Effector memory CD4-positive, alpha-beta T cell (primary cell): ENCODE data around the gene CNIH3.

ENCODE experiments used
- DNase-seq, 3 donors: peaks; one replicate each; pipeline ENCODE4 v3.0.0-alpha.2; 2020
- H3K27ac ChIP-seq: 2 replicates; pipeline ENCODE4 v1.7.0; 2013; ENCODE audit warnings: mild to moderate bottlenecking, low read length, moderate library complexity; ENCODE audit not compliant: insufficient read depth, poor library complexity, severe bottlenecking
- H3K27me3 ChIP-seq: replicated peaks from 2 replicates; pipeline ENCODE4 v1.7.0; 2013; ENCODE audit warnings: mild to moderate bottlenecking, low read length; ENCODE audit not compliant: insufficient read depth, control insufficient read depth, poor library complexity, severe bottlenecking
- H3K36me3 ChIP-seq: 2 replicates; pipeline ENCODE4 v1.7.0; 2013; ENCODE audit warnings: mild to moderate bottlenecking, low read length, moderate library complexity; ENCODE audit not compliant: control insufficient read depth, insufficient read depth
- H3K4me1 ChIP-seq: 2 replicates; pipeline ENCODE4 v1.7.0; 2013; ENCODE audit warnings: low read length, mild to moderate bottlenecking; ENCODE audit not compliant: control insufficient read depth, insufficient read depth, poor library complexity, severe bottlenecking
- H3K4me3 ChIP-seq: 2 replicates; pipeline ENCODE4 v1.7.0; 2013; ENCODE audit warnings: low read length, low read depth, mild to moderate bottlenecking; ENCODE audit not compliant: insufficient read depth, poor library complexity, severe bottlenecking
- H3K9me3 ChIP-seq: 2 replicates; pipeline ENCODE4 v1.7.0; 2013; ENCODE audit warnings: mild to moderate bottlenecking, low read length, moderate library complexity; ENCODE audit not compliant: control insufficient read depth

The CNIH3 gene

DNA sequence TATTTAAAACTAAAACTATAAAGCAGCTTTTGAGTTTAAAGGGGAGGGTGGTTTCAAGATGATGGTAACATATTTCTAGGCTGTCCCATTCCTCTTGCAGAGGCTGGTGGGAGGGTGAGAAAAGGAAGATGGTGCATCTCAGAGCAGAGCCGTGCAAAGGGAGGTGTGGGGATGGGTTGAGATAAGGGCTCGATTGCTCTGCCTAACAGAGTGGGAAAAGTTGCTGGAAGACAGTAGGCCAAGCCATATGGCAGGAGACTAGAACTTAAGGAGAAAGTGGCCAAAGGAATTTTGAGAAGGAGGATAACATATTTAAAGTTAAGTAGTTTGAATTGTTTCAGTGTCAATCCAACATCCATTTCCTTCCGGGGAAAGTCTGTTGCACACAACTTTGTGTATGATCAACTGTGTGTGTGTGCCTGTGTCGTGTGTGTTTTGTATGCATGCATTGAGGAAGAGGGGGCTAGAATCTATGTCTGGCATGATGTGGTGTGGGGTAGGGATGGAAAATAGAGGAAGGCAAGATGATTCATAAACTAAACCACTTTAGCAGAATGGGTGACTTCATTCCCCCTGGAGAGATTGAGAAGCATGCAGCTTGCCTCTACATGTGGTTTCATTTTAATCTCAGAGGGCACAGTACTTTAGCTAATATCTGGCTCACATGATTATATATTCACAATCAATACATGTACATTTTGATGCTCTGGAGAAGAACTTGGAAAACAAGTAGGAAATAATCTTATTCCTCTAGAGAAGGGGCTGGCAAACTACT lies 168.3 kb downstream of the CNIH3 start:
- DNase-seq = no peak
- Histone ChIP-seq H3K27me3 (no peaks in the 10 kb centered on the region), H3K36me3 (no peaks in the 10 kb centered on the region), H3K4me1 (no peaks in the 10 kb centered on the region), H3K4me3 (no peak overlapping the region), H3K27ac (no peak overlapping the region), H3K9me3 (no peaks in the 10 kb centered on the region)

DNA sequence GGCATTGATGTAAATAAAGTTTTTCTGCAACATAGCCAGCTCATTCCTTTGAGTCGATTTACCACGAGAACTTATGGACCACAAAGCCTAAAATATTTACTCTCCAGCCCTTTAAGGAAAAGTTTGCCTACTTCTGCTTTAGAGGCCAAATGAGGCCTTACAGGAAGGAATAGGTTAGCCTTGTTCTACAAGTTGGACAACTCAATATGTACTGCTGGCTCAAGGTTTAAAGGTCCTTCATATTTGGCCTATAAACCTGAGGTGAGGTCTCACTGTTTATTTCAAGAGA lies 168.9 kb downstream of the CNIH3 start:
- no peaks in the 10 kb centered on the region for H3K27me3 ChIP-seq
- no peaks in the 10 kb centered on the region for H3K9me3 ChIP-seq
- DNase-seq = no peak
- no peak overlapping the region for H3K27ac ChIP-seq
- H3K4me1 ChIP-seq = no peaks in the 10 kb centered on the region
- no peak overlapping the region for H3K4me3 ChIP-seq
- no peaks in the 10 kb centered on the region for H3K36me3 ChIP-seq

DNA sequence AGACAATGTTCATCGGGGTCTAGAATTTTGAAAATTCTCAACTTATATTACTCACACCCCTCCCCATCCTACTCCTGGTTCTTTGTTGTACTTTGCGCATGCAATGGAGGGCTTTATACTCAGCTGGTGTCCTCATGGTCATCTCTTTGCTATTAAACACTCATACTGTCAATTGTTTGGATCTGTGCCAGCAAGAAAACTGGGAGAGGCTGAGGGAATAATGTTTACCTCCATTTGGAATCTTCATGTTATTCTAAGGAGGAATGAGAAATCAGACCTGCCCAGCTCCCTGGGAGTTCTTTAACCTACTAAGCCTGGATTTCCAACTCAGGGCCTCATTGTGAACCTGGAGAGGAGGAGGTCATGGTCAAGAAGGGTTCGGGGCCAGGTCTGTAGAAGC lies 169.5 kb downstream of the CNIH3 start:
- H3K27ac ChIP-seq = no peak overlapping the region
- no peak overlapping the region for H3K4me3 ChIP-seq
- DNase-seq = no peak
- no peaks in the 10 kb centered on the region for H3K4me1 ChIP-seq
- H3K36me3 ChIP-seq = no peaks in the 10 kb centered on the region
- no peaks in the 10 kb centered on the region for H3K9me3 ChIP-seq
- H3K27me3 ChIP-seq = no peaks in the 10 kb centered on the region

DNA sequence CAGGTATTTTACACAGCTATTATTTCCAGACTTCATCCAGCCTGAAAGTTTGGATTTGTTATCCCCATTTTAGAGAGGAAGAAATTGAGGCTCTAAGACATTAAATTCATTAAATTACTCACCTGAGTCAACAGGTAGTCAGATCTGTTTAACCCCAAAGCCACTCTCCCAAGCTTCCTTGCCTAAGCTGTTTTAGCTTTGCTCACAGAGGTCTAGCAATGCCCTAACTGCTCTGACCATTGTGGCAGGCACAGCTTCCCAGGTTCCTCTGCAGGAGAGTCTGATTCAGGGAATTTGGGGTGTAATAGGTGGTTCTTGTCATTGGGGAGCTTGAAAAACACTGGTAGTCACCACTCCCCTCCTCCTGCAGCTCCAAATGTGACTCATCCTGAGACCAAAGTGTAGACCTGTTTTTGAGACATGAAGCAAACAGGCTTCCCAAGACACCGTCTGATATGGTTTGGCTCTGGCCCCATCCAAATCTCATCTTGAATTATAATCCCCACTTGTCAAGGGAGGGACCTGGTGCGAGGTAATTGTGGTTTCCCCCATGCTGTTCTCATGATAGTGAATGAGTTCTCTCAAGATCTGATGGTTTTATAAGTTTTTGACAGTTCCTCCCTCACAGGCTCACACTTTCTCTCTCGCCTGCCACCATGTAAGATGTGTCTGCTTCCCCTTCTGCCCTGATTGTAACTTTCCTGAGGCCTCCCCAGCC lies 170.6 kb downstream of the CNIH3 start:
- no peaks in the 10 kb centered on the region for H3K27me3 ChIP-seq
- no peaks in the 10 kb centered on the region for H3K4me1 ChIP-seq
- no peaks in the 10 kb centered on the region for H3K36me3 ChIP-seq
- H3K27ac ChIP-seq = no peak overlapping the region
- no peak overlapping the region for H3K4me3 ChIP-seq
- DNase-seq = no peak
- H3K9me3 ChIP-seq = no peaks in the 10 kb centered on the region

DNA sequence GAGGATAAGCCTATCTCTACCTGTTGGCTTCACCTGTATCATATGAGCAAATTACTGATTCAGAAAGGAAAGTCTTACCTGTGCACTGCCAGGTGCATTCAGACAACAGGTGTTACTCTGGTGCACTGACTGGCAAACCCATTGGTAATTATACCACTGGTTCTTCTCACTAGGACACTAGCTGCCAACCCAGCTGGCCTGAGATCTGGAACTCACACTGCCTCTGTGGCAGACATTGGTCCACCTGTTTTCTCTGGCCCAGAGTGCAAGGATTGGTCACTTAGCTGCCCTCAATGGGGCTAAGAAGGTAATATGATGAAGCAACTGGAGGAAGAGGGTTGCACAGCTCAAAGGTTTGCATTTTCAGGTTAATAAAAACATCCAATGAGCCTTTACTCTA lies 173.2 kb downstream of the CNIH3 start:
- Histone ChIP-seq H3K4me1 (no peaks in the 10 kb centered on the region), H3K27ac (no peak overlapping the region), H3K36me3 (no peaks in the 10 kb centered on the region), H3K9me3 (no peaks in the 10 kb centered on the region), H3K4me3 (no peak overlapping the region), H3K27me3 (no peaks in the 10 kb centered on the region)
- no peak for DNase-seq
